ENCODE results near the gene STK32B.

GRCh38 chr4:5545271-5545670 lies 494.0 kb downstream of the STK32B start:
- TF ChIP-seq REST (tag by site-specific recombination; IDR thresholded peaks at IDR 0.05) (no peak), ZNF121 (tag by site-specific recombination; IDR thresholded peaks at IDR 0.05) (no peak)
- TF ChIP-seq, protein P1, sequence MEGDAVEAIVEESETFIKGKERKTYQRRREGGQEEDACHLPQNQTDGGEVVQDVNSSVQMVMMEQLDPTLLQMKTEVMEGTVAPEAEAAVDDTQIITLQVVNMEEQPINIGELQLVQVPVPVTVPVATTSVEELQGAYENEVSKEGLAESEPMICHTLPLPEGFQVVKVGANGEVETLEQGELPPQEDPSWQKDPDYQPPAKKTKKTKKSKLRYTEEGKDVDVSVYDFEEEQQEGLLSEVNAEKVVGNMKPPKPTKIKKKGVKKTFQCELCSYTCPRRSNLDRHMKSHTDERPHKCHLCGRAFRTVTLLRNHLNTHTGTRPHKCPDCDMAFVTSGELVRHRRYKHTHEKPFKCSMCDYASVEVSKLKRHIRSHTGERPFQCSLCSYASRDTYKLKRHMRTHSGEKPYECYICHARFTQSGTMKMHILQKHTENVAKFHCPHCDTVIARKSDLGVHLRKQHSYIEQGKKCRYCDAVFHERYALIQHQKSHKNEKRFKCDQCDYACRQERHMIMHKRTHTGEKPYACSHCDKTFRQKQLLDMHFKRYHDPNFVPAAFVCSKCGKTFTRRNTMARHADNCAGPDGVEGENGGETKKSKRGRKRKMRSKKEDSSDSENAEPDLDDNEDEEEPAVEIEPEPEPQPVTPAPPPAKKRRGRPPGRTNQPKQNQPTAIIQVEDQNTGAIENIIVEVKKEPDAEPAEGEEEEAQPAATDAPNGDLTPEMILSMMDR (tag by site-specific recombination; IDR thresholded peaks at IDR 0.05), result no peak

Data from HEK293 (cell line).